ENCODE data around the gene ADGB.

The ADGB gene

DNA sequence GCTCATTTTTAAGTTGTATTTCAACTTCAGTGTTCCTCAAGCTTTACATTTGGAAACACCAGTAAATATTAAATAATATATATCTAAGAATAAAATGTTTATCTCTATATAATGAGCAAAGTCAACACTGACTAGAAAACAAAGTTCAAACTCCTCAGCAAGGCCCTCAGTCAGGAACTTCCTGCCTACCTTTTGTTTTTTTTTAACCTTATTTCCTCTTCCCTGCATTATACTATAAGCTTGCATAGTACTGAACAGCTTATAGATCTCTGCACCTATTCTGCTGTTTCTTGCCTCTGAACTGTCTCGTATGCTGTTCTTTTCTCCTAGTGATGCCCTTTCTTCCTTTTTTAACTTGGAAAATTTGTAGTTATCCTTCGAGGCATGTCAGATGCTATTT lies 29.6 kb downstream of the ADGB start:
- in situ Hi-C loops (cut with HindIII; ENCODE audit: low sequenced_read_pairs): no loop called here

DNA sequence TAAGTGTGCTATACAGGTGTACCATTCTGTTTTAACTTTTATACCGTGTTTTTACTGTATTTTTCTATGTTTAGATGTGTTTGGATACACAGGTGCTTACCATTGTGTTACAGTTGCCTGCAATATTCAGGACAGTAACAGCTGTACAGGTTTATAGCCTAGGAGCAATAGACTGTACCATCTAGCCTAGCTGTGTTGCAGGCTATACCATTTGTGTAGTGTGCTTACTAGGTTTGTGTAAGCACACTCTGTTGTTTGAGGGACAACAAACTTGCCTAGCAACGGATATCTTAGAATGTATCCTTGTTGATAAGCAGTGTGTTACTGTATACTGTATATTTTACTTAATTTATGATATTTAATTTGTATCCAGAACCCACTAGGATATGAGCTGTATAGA lies 35.2 kb downstream of the ADGB start:
- in situ Hi-C loops (cut with HindIII; ENCODE audit: low sequenced_read_pairs): no loop called here

DNA sequence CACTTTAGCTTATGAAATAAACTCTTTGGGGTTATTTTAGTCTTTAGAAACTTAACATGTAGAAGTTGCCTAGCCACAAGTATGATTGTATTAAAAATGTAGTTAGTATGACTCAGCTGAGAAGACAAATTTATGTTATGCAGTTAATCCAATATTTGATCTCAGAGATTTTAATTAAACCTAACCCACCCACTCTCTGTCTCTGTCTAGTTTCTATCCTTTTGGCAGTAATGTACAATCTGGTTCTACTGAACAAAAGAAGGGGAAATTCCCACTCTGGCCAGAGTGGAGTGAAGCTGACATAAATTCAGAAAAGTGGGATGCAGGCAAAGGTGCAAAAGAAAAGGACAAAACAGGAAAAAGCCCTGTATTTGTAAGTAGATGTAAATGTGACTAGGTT lies 36.4 kb downstream of the ADGB start:
- in situ Hi-C loops (cut with HindIII; ENCODE audit: low sequenced_read_pairs): no loop called here

DNA sequence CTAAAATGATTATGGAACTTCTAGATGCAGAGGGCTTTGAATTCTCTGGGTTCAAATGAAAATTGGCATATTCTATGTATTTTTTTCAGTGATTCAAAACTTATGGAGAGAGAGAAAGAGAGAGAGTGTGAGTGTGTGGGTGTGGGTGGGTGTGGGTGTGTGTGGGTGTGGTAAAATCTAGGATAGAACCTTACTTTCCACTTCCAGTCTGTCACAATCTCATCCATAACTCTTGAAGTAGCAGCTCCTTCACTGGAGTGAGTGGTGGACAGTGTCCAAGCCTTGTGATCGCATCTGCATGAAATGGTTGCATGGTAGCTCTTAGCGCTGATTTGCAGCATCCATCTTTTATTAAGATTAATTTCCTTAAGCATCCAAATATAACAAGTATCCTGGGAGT lies 37.7 kb downstream of the ADGB start:
- in situ Hi-C loops (cut with HindIII; ENCODE audit: low sequenced_read_pairs): no loop called here

DNA sequence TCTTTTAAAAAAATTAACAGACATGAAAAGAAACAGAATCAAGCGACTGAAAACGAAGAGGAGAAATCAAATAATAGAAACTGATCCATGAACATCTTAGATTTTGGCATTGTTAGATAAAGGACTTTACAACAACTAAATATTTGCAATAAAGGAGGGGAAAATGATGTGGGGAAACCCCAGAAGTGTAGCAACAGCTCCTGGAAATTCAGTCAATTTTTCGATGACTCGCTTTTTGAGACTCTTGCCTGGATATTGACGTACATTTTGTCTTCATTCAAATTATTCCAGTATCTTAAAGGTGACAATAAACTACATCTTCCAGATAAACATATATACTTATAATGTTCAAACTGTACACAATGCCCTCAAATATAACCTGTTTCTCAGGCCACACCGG lies 44.1 kb downstream of the ADGB start:
- in situ Hi-C loops (cut with HindIII; ENCODE audit: low sequenced_read_pairs): no loop called here

DNA sequence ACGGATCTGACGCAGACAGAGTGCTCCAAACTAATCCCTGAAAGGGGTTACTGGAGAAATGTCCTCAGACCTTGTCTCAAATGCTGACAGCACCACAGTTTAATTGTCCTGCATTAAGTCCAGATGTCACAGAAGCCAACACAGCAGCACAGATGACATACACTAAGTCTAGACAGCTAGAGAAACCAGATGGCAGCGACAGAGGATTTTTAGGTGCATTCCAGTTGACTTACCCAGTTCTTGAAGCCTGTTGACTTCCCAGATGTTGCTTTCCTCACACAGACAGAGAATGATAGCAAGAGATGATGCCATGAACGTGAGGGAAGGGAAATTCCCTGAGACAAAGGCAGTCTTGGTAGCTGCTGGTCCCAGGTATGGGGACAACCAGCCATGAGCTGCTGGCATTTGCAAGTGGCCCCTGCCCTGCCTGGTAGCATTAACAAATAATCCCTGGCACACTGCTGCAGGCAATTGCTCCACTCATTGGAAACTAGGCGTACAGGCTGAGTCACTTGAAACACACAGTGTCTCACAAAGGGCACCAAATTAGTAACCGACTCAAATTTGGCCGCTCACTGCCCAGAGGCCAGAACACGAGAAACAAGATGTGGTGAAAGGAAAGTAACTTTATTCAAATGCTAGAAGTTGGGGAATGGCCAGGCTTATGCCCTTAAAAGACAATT lies 52.2 kb downstream of the ADGB start:
- in situ Hi-C loops (cut with HindIII; ENCODE audit: low sequenced_read_pairs): no loop called here

DNA sequence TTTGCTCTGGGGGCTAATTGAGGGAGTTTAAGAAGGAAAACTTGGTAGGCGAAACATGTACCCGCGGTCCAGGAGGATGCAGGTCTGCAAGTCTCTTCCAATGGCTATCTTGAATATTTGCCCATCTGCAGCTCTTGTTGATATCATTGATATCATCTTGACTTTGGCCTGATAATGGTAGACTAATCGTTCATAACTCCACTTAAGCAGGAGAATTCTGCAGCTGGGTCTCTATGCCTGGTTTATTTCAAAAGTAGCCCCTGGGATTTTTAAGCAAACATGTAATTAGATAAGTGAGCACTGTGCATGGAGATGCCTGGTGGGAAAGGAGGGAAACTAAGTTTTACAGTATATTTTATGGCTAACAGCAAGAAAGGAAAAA lies 52.7 kb downstream of the ADGB start:
- in situ Hi-C loops (cut with HindIII; ENCODE audit: low sequenced_read_pairs): no loop called here

DNA sequence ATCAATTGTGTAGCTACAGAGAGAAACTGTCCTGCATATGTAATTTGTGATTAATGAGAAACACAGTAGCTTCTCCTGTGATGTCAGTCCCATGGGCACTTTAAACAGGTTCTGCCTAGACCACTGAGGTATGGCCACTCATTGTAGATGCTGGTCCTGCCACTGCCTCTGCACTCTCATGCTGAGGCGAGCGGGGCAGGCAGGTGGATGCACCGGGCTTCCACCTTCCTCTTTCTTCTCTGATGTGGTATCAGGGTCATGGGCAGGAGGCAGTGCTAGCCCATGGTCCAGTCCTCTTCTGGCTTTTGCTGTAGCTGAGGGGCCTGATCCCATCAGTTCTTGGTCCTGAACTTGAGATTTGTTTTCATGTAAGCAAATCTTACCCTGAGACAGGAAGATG lies 58.7 kb downstream of the ADGB start:
- in situ Hi-C loops (cut with HindIII; ENCODE audit: low sequenced_read_pairs): no loop called here

GRCh38 chr6:146664871-146665360 lies 66.1 kb downstream of the ADGB start:
- in situ Hi-C loops (cut with HindIII; ENCODE audit: low sequenced_read_pairs): no loop called here

DNA sequence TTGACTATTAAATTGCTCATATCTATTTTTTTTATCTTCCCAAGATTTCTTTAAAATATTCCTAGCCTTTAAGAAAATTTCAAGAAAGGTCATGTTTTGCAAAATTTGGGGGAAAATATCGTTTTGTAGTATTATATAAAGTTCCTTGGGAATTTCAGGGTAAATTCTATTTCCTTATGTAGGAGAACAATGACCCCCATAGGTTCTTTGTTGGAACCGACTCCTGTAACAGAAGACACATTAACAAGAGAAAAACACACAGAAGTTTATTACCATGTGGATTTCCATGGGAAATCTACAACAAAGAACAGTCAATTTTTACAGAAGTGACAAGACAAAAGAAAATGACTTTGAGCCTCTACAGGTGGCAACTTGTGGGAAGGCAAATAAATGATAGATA lies 68.1 kb downstream of the ADGB start:
- in situ Hi-C loops (cut with HindIII; ENCODE audit: low sequenced_read_pairs): no loop called here

GRCh38 chr6:146670161-146670560 lies 71.4 kb downstream of the ADGB start:
- in situ Hi-C loops (cut with HindIII; ENCODE audit: low sequenced_read_pairs): no loop called here

DNA sequence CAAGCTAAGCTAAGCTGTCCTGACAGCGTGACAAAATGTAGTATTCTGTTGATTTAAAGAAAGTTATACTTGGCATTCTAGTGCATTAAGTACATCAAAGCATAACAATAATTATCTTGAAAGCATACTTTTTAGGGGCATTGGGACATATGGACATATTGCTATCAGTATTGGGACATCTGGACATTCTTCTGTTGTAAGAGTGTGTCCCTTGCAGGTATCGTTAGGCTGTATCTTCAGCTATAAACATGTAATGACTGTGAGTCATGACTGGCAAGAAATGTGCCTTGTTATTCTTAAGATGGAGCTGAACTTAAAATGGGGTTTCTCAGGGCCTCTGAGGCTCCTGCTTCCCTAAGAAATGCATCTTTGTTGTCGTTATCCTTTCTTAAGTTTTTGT lies 74.3 kb downstream of the ADGB start:
- in situ Hi-C loops (cut with HindIII; ENCODE audit: low sequenced_read_pairs): no loop called here

DNA sequence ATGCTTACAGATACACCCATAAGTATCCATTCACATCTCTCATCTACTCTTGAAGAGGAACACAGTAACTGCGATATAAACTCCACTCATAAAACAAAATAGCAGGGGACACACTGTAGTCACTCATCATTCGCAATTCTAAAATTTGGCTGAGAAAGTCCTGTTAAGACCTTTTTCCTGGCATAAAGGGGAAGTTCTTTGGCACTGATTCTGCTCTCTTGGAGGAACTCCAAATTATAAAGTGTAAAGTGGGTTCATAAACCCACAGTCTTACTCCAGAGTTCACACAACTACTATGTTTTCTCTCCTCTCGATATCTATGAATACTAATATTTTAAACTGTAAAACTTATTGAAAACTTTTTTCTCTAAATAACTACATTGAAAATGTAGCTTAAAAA lies 80.6 kb downstream of the ADGB start:
- in situ Hi-C loops (cut with HindIII; ENCODE audit: low sequenced_read_pairs): no loop called here

- in situ Hi-C loops (cut with HindIII; ENCODE audit: low sequenced_read_pairs): loop anchor here (5.0 kb wide), 1 partner anchor 34 kb away; no protein-coding TSS in a partner anchor
These were observed 84.1 kb downstream of the ADGB start for GRCh38 chr6:146682919-146683318.

- in situ Hi-C loops (cut with HindIII; ENCODE audit: low sequenced_read_pairs): no loop called here
These were observed 91.0 kb downstream of the ADGB start for GRCh38 chr6:146689806-146690205.

DNA sequence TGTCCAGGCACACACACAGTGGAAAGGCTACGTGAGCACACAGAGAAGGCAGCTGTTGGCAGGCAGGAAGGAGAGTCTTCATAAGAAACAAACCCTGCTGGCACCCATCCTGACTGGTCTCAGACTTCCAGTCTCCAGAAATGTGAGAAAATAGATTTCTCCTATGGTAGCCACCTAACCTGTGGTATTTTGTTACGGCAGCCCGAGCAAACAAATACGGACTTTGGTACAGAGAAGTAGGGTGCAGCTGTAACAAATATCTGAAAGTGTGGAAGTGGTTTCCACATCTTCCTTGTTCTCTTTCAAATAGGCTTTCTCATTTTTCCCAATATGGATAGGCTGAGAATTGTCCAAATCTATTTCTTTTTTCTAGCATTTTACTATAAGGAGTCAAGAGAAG lies 94.6 kb downstream of the ADGB start:
- in situ Hi-C loops (cut with HindIII; ENCODE audit: low sequenced_read_pairs): no loop called here

GRCh38 chr6:146697921-146698320 lies 99.1 kb downstream of the ADGB start:
- in situ Hi-C loops (cut with HindIII; ENCODE audit: low sequenced_read_pairs): no loop called here

DNA sequence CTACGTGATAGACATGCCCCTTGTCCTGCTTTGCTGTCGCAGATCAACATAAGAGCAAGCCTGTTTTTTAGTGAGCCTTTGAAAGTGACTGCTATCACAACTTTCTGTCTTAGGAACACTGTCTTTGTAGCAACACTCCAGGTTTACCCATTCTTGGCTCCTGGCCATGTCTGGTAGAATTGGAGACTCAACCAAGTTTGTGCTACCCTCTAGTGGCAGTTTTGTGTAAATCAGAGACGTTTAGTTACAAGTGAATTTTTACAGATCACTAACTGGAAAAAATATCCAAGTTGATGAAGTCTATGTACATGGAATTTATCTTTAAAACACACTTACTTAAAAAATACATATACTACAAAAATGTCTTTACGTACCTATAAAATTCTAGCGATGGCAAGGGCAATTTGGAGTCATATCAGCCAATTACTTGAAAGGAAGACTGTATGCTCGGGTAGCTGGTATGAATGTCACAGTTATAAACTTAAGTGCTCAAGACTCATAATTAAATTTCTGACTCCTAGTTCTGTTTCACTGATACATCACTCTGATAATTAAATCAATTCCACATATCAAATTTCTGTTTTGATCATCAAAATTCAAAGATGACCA lies 101.4 kb downstream of the ADGB start:
- in situ Hi-C loops (cut with HindIII; ENCODE audit: low sequenced_read_pairs): no loop called here

DNA sequence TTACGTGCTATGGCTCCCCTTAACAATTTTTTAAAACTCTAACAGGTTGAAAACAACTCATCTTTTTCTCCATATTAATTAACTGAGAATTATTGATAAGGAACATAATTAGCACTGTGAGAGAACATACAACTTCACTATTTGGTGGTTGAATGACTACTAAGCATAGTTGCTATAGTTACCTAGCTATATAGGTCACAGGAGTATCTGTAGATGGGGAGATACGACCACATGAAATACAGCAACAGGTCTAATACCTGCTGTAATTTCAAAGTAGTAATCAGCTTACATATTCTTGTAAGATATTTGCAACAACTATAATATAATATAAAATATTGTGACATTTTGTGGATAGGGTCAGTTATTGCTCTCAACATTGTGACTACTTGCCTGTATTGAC lies 102.9 kb downstream of the ADGB start:
- in situ Hi-C loops (cut with HindIII; ENCODE audit: low sequenced_read_pairs): no loop called here

DNA sequence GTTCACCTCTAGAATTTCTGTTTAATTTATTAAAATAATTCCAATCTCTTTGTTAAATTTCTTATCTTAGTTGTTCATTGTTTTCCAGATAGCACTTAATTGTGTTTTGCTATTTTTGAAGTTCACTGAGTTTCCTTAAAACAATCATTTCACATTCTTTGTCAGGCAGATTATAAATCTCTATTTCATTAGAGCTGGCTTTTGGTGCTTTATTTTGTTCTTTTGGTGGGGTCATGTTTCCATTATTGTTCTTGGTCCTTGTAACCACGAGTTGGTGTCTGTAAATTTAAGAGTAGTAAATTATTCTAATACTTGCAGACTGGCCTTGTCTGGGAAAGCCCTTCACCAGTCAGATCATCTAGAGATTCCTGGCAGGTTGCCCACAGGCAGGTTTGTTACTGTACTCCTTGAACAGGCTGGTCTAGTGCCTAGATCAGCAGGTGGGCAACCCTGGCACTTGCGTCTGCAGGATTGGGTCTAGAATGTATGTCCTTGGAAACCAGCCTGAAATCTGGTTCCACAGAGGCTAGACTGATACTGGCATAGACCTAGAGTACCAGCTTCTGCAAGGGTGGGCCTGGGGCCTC lies 110.4 kb downstream of the ADGB start:
- in situ Hi-C loops (cut with HindIII; ENCODE audit: low sequenced_read_pairs): no loop called here

GRCh38 chr6:146719387-146719786 lies 120.6 kb downstream of the ADGB start:
- in situ Hi-C loops (cut with HindIII; ENCODE audit: low sequenced_read_pairs): loop anchor here (5.0 kb wide), 1 partner anchor 37 kb away; no protein-coding TSS in a partner anchor

- in situ Hi-C loops (cut with HindIII; ENCODE audit: low sequenced_read_pairs): no loop called here
These were observed 140.9 kb downstream of the ADGB start for GRCh38 chr6:146739696-146740095.
